Stimulated activated naive CD4-positive, alpha-beta T cell treated with Interleukin-2 at 50 U/mL for 16 hours (primary cell): ENCODE measurements around the gene SCFD2.
"Not testable (repeated sequence)": the region's sequence is repeated elsewhere in the genome, so short reads cannot be mapped to it uniquely, and the experiment has no call there.

Experiments
- DNase-seq: peaks from one replicate; lab custom pipeline; 2025; lab: John Stamatoyannopoulos, UW

The SCFD2 gene

GRCh38 chr4:53100501-53101190 lies 265.2 kb downstream of the SCFD2 start:
- DNase-seq, result no peak

GRCh38 chr4:53098681-53099121 lies 267.2 kb downstream of the SCFD2 start:
- DNase-seq, result no peak

- DNase-seq, result no peak
Observed at GRCh38 chr4:53094040-53094439, 271.8 kb downstream of the SCFD2 start.

GRCh38 chr4:53089936-53090729 lies 275.7 kb downstream of the SCFD2 start:
- DNase-seq, result no peak

GRCh38 chr4:53088152-53088551 lies 277.7 kb downstream of the SCFD2 start:
- no peak for DNase-seq

- DNase-seq, result no peak
Observed at GRCh38 chr4:53076374-53076958, 289.4 kb downstream of the SCFD2 start.

- DNase-seq, result no peak
Observed at GRCh38 chr4:53075162-53075785, 290.6 kb downstream of the SCFD2 start.

GRCh38 chr4:53068755-53069330 lies 297.0 kb downstream of the SCFD2 start:
- no peak for DNase-seq

- no peak for DNase-seq
Observed at GRCh38 chr4:53067125-53067802, 298.6 kb downstream of the SCFD2 start.

- DNase-seq, result no peak
Observed at GRCh38 chr4:53066155-53066554, 299.7 kb downstream of the SCFD2 start.

- DNase-seq, result no peak
Observed at GRCh38 chr4:53064609-53065008, 301.3 kb downstream of the SCFD2 start.

- no peak for DNase-seq
Observed at GRCh38 chr4:53061091-53061850, 304.6 kb downstream of the SCFD2 start.

GRCh38 chr4:53060278-53060677 lies 305.6 kb downstream of the SCFD2 start:
- DNase-seq, result no peak

- DNase-seq, result no peak
Observed at GRCh38 chr4:53059871-53060270, 306.0 kb downstream of the SCFD2 start.

- DNase-seq, result no peak
Observed at GRCh38 chr4:53059256-53059655, 306.6 kb downstream of the SCFD2 start.

- no peak for DNase-seq
Observed at GRCh38 chr4:53057679-53058078, 308.2 kb downstream of the SCFD2 start.

- not testable (repeated sequence) for DNase-seq
Observed at GRCh38 chr4:53057108-53057507, 308.8 kb downstream of the SCFD2 start.

GRCh38 chr4:53055716-53056403 lies 310.0 kb downstream of the SCFD2 start:
- DNase-seq, result no peak

GRCh38 chr4:53055274-53055673 lies 310.6 kb downstream of the SCFD2 start:
- DNase-seq, result no peak

- no peak for DNase-seq
Observed at GRCh38 chr4:53050361-53050774, 315.5 kb downstream of the SCFD2 start.
